ENCODE data around the gene C19orf47. TPM values are rescaled to one million over a fixed set of nuclear protein-coding genes. Genes with fewer than 3 reads are reported as not detected.

Gene C19orf47
- total and polyA plus RNA-seq, 2 donors (not counting 3 experiments of a cell fraction or from before 2014, with no cell fraction given), result 16.4 to 27.0 TPM

DNA sequence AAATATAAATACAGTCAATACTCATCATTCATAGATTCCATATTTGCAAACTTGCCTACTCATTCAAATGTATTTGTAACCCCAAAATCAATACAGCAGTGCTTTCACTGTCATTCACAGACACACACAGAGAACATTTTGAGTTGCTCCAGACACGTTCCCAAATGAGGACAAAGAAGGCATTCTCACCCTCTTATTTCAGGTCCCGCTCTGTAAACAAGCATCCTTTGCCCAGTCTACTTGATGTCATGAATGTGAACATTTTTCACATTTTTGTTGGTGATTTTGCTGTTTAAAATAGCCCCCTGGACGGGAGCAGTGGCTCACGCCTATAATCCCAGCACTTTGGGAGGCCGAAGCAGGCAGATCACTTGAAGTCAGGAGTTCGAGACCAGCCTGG is 15.5 kb downstream of the C19orf47 start:
- Histone ChIP-seq H3K4me3 (replicated peaks in 1 of 3; ENCODE audit: insufficient read depth in 1 of 3, low read depth in 1 of 3, low read length in 3 of 3) (no peak overlapping the region), H3K9ac (replicated peaks; ENCODE audit: extremely low read depth, insufficient read depth, low read length) (no peak overlapping the region), H4K20me1 (replicated peaks; ENCODE audit: control insufficient read depth, extremely low read depth, insufficient read depth, low read length) (no peaks in the 10 kb centered on the region), H3K9me3 (replicated peaks; ENCODE audit: control insufficient read depth, insufficient read depth, low read length) (no peaks in the 10 kb centered on the region), H2AFZ (ENCODE audit: low read depth, low read length) (no peak overlapping the region), H3K4me1 (ENCODE audit: control insufficient read depth, extremely low read depth, insufficient read depth, low read length) (no peaks in the 10 kb centered on the region), H3K27me3 (ENCODE audit: control insufficient read depth in 2 of 2, insufficient read depth in 2 of 2, low read length in 2 of 2) (no peaks in the 10 kb centered on the region), H3K4me2 (ENCODE audit: insufficient read depth, low read length) (no peak overlapping the region), H3K79me2 (ENCODE audit: control insufficient read depth, insufficient read depth, low read length) (peaks cover 2% of the 10 kb centered on the region), H3K27ac (ENCODE audit: insufficient read depth, low read depth, low read length) (no peak overlapping the region), H3K9me1 (replicated peaks; ENCODE audit: control insufficient read depth, extremely low read depth, insufficient read depth, low read length) (no peaks in the 10 kb centered on the region), H3K36me3 (ENCODE audit: control insufficient read depth in 2 of 2, extremely low read depth in 1 of 2, insufficient read depth in 2 of 2, low read length in 2 of 2) (peaks cover 4 to 26% of the 10 kb centered on the region in 2 experiments)
- ChIA-PET CTCF (no interaction called here), POLR2A (no interaction called here)
- dilution Hi-C loops (cut with MboI; ENCODE audit: extremely low pct_ligation_motif_present, low sequenced_read_pairs), result no loop called here
- TF ChIP-seq, protein P1, sequence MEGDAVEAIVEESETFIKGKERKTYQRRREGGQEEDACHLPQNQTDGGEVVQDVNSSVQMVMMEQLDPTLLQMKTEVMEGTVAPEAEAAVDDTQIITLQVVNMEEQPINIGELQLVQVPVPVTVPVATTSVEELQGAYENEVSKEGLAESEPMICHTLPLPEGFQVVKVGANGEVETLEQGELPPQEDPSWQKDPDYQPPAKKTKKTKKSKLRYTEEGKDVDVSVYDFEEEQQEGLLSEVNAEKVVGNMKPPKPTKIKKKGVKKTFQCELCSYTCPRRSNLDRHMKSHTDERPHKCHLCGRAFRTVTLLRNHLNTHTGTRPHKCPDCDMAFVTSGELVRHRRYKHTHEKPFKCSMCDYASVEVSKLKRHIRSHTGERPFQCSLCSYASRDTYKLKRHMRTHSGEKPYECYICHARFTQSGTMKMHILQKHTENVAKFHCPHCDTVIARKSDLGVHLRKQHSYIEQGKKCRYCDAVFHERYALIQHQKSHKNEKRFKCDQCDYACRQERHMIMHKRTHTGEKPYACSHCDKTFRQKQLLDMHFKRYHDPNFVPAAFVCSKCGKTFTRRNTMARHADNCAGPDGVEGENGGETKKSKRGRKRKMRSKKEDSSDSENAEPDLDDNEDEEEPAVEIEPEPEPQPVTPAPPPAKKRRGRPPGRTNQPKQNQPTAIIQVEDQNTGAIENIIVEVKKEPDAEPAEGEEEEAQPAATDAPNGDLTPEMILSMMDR (IDR thresholded peaks at IDR 0.05; ENCODE audit: extremely low read depth in 1 of 2, insufficient read depth in 1 of 2, low read depth in 1 of 2, low read length in 2 of 2), result no peak
- TF ChIP-seq GATA2 (IDR thresholded peaks at IDR 0.05; ENCODE audit: insufficient read depth, insufficient read length, low read depth, low read length) (no peak), MYC (IDR thresholded peaks at IDR 0.05; ENCODE audit: low read depth, low read length) (no peak)
- intact Hi-C loops (cut with micrococcal nuclease), result no loop called here
- FAIRE-seq (no peak), DNase-seq (ENCODE audit: low read depth, low spot score) (no peak)
- BruUV-seq (replicated peaks), result no TSS peak

DNA sequence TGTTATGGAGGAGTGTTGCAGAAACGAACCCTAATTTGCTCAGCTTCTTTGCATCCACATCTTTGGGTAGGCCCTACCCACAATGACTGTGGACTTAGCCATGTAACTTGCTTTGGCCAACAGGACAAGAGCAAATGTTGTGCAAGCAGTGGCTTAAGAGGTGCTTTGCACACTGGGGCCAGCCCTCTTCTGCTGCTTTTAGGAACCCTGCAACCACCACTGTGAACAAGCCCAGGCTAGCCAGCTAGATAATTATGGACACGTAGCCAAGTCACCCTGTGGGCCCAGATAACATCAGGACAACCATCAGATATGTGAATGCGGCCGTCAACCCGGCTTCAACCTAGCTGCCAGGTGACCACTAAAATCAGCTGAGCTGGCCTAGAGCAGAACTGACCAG is 17.1 kb downstream of the C19orf47 start:
- BruUV-seq (replicated peaks), result no TSS peak
- H3K9ac ChIP-seq (replicated peaks; ENCODE audit: extremely low read depth, insufficient read depth, low read length), result no peak overlapping the region
- H3K9me1 ChIP-seq (replicated peaks; ENCODE audit: control insufficient read depth, extremely low read depth, insufficient read depth, low read length), result no peaks in the 10 kb centered on the region
- H3K4me2 ChIP-seq (ENCODE audit: insufficient read depth, low read length), result no peak overlapping the region
- dilution Hi-C loops (cut with MboI; ENCODE audit: extremely low pct_ligation_motif_present, low sequenced_read_pairs) (no loop called here), intact Hi-C loops (cut with micrococcal nuclease) (no loop called here)
- DNase-seq (ENCODE audit: low read depth, low spot score) (no peak), FAIRE-seq (no peak)
- H3K4me3 ChIP-seq (replicated peaks in 1 of 3; ENCODE audit: insufficient read depth in 1 of 3, low read depth in 1 of 3, low read length in 3 of 3), result no peak overlapping the region
- ChIA-PET CTCF (interaction anchor here (1.1 kb wide), 1 partner anchor 32 kb away, joined by 3 read pairs; no protein-coding TSS in a partner anchor), POLR2A (no interaction called here)
- no peaks in the 10 kb centered on the region for H3K27me3 ChIP-seq (ENCODE audit: control insufficient read depth in 2 of 2, insufficient read depth in 2 of 2, low read length in 2 of 2)
- peaks cover 4 to 36% of the 10 kb centered on the region in 2 experiments for H3K36me3 ChIP-seq (ENCODE audit: control insufficient read depth in 2 of 2, extremely low read depth in 1 of 2, insufficient read depth in 2 of 2, low read length in 2 of 2)
- no peaks in the 10 kb centered on the region for H3K79me2 ChIP-seq (ENCODE audit: control insufficient read depth, insufficient read depth, low read length)
- no peak overlapping the region for H3K27ac ChIP-seq (ENCODE audit: insufficient read depth, low read depth, low read length)
- no peaks in the 10 kb centered on the region for H3K4me1 ChIP-seq (ENCODE audit: control insufficient read depth, extremely low read depth, insufficient read depth, low read length)
- H4K20me1 ChIP-seq (replicated peaks; ENCODE audit: control insufficient read depth, extremely low read depth, insufficient read depth, low read length), result no peaks in the 10 kb centered on the region
- TF ChIP-seq, protein P2, sequence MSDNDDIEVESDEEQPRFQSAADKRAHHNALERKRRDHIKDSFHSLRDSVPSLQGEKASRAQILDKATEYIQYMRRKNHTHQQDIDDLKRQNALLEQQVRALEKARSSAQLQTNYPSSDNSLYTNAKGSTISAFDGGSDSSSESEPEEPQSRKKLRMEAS (IDR thresholded peaks at IDR 0.05; ENCODE audit: insufficient read depth, insufficient read length), result no peak
- TF ChIP-seq EZH2 (IDR thresholded peaks at IDR 0.05; ENCODE audit: borderline replicate concordance, low read depth, low read length, severe bottlenecking) (no peak), POLR2AphosphoS5 (IDR thresholded peaks at IDR 0.05; ENCODE audit: insufficient read depth, low read depth, low read length) (no peak), POLR2A (IDR thresholded peaks at IDR 0.05; ENCODE audit: low read depth, low read length) (no peak), GATA2 (IDR thresholded peaks at IDR 0.05; ENCODE audit: insufficient read depth, insufficient read length, low read depth, low read length) (no peak), JUN (IDR thresholded peaks at IDR 0.05; ENCODE audit: borderline replicate concordance, insufficient read depth, insufficient read length, low read depth) (no peak), FOS (IDR thresholded peaks at IDR 0.05; ENCODE audit: borderline replicate concordance, insufficient read depth, low read length) (no peak), MYC (IDR thresholded peaks at IDR 0.05; ENCODE audit: low read depth, low read length) (no peak)
- TF ChIP-seq, protein P1 (IDR thresholded peaks at IDR 0.05; ENCODE audit: extremely low read depth in 1 of 2, insufficient read depth in 1 of 2, low read depth in 1 of 2, low read length in 2 of 2), result no peak
- no peaks in the 10 kb centered on the region for H3K9me3 ChIP-seq (replicated peaks; ENCODE audit: control insufficient read depth, insufficient read depth, low read length)
- no peak overlapping the region for H2AFZ ChIP-seq (ENCODE audit: low read depth, low read length)

Data from endothelial cell of umbilical vein (primary cell).